Caco-2 (cell line): ENCODE data around the gene KLHL22. TPM values are rescaled to one million over a fixed set of nuclear protein-coding genes. Genes with fewer than 3 reads are reported as not detected.
"Not testable (repeated sequence)": the region's sequence is repeated elsewhere in the genome, so short reads cannot be mapped to it uniquely, and the experiment has no call there.

Experiments
- BruUV-seq: library from RNA; stranded (reverse); fragments of 400-500 nt; replicated peaks from 2 replicates; lab custom pipeline; 2021; lab: Mats Ljungman, UMichigan
- CTCF ChIA-PET: fragments of 300-600 bp; sonication (Branson Sonifier 250); formaldehyde crosslinking; loops from one replicate; lab custom pipeline; 2022; ENCODE audit warnings: antibody characterized with exemption; lab: Charles Lee
- POLR2A ChIA-PET: fragments of 300-600 bp; sonication (Branson Sonifier 250); formaldehyde crosslinking; loops from one replicate; lab custom pipeline; 2022; ENCODE audit warnings: antibody characterized with exemption; lab: Charles Lee
- DNase-seq, 2 experiments: peaks; one replicate each; pipeline versions ENCODE4 v3.0.0 to v3.0.0-alpha.2; 2020 to 2022
- H3K27me3 ChIP-seq: replicated peaks from 2 replicates; pipeline ENCODE4 v1.6.0; 2011; ENCODE audit warnings: low read length; ENCODE audit not compliant: control insufficient read depth, insufficient read depth
- H3K36me3 ChIP-seq: 2 replicates; pipeline ENCODE4 v1.5.1; 2011; ENCODE audit warnings: low read length; ENCODE audit not compliant: control insufficient read depth, insufficient read depth
- H3K4me1 ChIP-seq: fragments of 250-450 bp; sonication (Bioruptor Pico); 2 replicates; pipeline ENCODE4 v1.5.1; 2020; ENCODE audit warnings: mild to moderate bottlenecking
- H3K4me3 ChIP-seq: 2 replicates; pipeline ENCODE4 v1.5.1; 2011; ENCODE audit warnings: low read depth, mild to moderate bottlenecking, control low read depth, low read length
- H3K9me3 ChIP-seq: fragments of 250-450 bp; sonication (Bioruptor Pico); 2 replicates; pipeline ENCODE4 v1.5.1; 2020; ENCODE audit warnings: mild to moderate bottlenecking, moderate library complexity
- H3K27ac Mint-ChIP-seq: one replicate; pipeline ENCODE4 v1.8.0; 2022; ENCODE audit warnings: mixed read lengths; ENCODE audit not compliant: unreplicated experiment
- H3K27me3 Mint-ChIP-seq: one replicate; pipeline ENCODE4 v1.8.0; 2022; ENCODE audit warnings: mixed read lengths; ENCODE audit not compliant: insufficient read depth, unreplicated experiment
- H3K36me3 Mint-ChIP-seq: one replicate; pipeline ENCODE4 v1.8.0; 2022; ENCODE audit warnings: mild to moderate bottlenecking, mixed read lengths; ENCODE audit not compliant: insufficient read depth, unreplicated experiment
- H3K4me1 Mint-ChIP-seq: one replicate; pipeline ENCODE4 v1.8.0; 2022; ENCODE audit warnings: low read depth, mixed read lengths; ENCODE audit not compliant: unreplicated experiment
- H3K4me3 Mint-ChIP-seq: one replicate; pipeline ENCODE4 v1.8.0; 2022; ENCODE audit warnings: mild to moderate bottlenecking, moderate library complexity, mixed read lengths; ENCODE audit not compliant: unreplicated experiment
- H3K9me3 Mint-ChIP-seq: one replicate; pipeline ENCODE4 v1.8.0; 2022; ENCODE audit warnings: mixed read lengths; ENCODE audit not compliant: unreplicated experiment
- intact Hi-C: fragments of 100-400 bp; cut with micrococcal nuclease; formaldehyde crosslinking; loops from one replicate; pipeline ENCODE4 v1.10.0; 2022; ENCODE audit not compliant: unreplicated experiment
- total RNA-seq: library from RNA; stranded (reverse); gene quantifications from 2 replicates; pipeline ENCODE4 v1.2.3, GENCODE V29; 2022
- TF ChIP-seq, protein P1 (sequence below), 2 experiments: fragments of 200-600 bp in 1 of 2; IDR thresholded peaks; 1 replicate in 1 of 2; 2 replicates in 1 of 2; pipeline versions ENCODE4 v1.5.1 to v1.8.0; 2011 to 2022; ENCODE audit warnings: antibody characterized with exemption in 1 of 2, control low read depth in 1 of 2, inconsistent platforms in 1 of 2, low read depth in 1 of 2, low read length in 1 of 2, mild to moderate bottlenecking in 1 of 2, moderate library complexity in 1 of 2; ENCODE audit not compliant: insufficient read depth in 1 of 2, severe bottlenecking in 1 of 2, unreplicated experiment in 1 of 2

The KLHL22 gene
- total RNA-seq, 1 experiment from 2014 or later: 24.4 TPM

DNA sequence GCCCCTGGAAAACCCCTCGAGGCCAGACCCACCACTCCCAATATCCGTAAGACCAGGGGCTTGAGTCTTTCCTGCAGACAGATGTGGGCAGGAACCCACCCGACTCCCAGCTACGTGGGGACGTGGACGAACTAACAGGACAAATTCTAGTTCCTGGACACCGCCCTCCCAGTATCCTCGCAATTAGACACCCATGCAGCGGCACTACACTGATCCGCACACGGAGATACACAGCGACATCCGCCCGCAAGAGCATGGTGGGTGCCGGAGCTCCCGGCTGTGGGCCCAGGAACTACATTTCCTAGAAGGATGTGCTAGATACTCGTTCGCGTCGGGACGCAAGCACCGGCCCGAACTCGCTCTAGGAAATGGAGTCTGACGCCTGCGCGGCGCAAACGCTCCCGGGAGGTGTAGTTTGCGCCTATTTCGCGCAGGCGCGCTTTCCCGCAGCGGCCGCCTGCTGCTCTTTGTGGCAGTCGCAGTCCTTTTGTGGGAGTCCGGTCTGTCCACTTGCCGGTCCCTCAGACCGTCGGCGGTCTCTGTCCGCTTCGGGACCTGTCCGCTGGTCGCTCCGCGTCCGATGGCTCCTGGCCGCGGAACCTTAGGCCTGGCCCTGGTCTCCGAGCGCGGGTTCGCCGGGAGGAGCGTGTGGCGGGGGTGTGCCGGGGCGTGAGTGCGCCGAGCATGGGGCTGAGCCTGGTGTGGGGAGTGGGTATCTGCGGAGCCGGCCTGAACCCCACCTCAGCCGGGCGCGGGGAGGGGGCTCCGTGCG is 101.7 kb downstream of the KLHL22 start, which contains the start of gene ZNF74:
TSS of gene ZNF74 (plus strand) at position 447 of the 772 bp plus-strand sequence. CDS start 478 bp downstream, outside the sequence.
- Mint-ChIP-seq H3K27me3 (peaks cover 3% of the 10 kb centered on the region), H3K9me3 (no peaks in the 10 kb centered on the region), H3K4me1 (no peaks in the 10 kb centered on the region), H3K4me3 (peak within 1 kb of the TSS; percentile 83), H3K36me3 (peaks cover 4% of the 10 kb centered on the region), H3K27ac (peak within 1 kb of the TSS; percentile 75)
- no peaks in the 10 kb centered on the region for H3K36me3 ChIP-seq
- BruUV-seq: no TSS peak
- H3K27me3 ChIP-seq: no peaks in the 10 kb centered on the region
- H3K4me3 ChIP-seq: peak within 1 kb of the TSS; percentile 75
- ChIA-PET CTCF (interaction anchor here (0.6 to 2.3 kb wide), 2 partner anchors 24 to 718 kb away, joined by 4 to 10 read pairs; no protein-coding TSS in a partner anchor), POLR2A (interaction anchor here (0.6 to 0.9 kb wide), 3 partner anchors 65 to 1225 kb away, joined by 3 to 7 read pairs (median 4); no protein-coding TSS in a partner anchor)
- TF ChIP-seq, protein P1, sequence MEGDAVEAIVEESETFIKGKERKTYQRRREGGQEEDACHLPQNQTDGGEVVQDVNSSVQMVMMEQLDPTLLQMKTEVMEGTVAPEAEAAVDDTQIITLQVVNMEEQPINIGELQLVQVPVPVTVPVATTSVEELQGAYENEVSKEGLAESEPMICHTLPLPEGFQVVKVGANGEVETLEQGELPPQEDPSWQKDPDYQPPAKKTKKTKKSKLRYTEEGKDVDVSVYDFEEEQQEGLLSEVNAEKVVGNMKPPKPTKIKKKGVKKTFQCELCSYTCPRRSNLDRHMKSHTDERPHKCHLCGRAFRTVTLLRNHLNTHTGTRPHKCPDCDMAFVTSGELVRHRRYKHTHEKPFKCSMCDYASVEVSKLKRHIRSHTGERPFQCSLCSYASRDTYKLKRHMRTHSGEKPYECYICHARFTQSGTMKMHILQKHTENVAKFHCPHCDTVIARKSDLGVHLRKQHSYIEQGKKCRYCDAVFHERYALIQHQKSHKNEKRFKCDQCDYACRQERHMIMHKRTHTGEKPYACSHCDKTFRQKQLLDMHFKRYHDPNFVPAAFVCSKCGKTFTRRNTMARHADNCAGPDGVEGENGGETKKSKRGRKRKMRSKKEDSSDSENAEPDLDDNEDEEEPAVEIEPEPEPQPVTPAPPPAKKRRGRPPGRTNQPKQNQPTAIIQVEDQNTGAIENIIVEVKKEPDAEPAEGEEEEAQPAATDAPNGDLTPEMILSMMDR (IDR thresholded peaks at IDR 0.05; ENCODE audit: insufficient read depth in 1 of 2, low read depth in 1 of 2, low read length in 1 of 2, severe bottlenecking in 1 of 2, unreplicated experiment in 1 of 2): no peak
- intact Hi-C loops: no loop called here
- DNase-seq: peak; percentile 88 to 90
- peaks cover 9% of the 10 kb centered on the region for H3K4me1 ChIP-seq
- no peaks in the 10 kb centered on the region for H3K9me3 ChIP-seq

DNA sequence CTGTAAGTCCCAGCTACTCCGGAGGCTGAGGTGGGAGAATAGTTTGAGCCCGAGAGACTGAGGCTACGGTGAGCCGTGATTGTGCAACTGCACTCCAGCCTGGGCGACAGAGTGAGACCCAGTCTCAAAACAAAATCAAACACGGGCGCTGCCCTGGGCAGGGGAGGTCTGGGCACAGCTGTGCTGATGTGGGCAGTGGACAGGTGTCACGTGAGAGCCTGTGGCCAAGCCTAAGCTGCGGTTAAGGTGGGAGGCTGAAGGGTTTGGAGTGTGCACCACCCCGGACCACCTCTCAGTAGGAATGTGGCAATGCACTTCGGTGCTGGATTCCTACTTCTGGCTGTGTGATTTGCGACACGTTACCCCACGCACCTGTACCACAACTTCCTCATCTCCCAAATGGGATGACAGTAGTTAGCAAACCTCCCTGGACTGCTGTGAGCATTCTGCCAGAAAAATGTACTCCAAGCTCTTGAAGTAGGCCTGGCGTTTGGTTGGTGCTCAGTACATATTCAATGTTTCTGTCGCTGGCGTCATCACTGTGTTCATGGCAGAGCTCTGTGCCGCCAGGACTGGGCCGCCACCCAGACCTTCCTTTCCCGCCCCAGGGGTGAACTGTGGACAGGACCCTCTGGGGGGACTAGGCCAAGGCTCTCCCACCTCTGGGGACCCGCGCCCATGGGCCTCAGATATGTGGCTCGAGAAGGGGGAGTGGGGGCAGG is 102.5 kb downstream of the KLHL22 start:
- DNase-seq: peak in 1 of 2 experiments; percentile 3
- Histone ChIP-seq H3K9me3 (no peaks in the 10 kb centered on the region), H3K4me1 (peaks cover 9% of the 10 kb centered on the region), H3K36me3 (no peaks in the 10 kb centered on the region), H3K27me3 (no peaks in the 10 kb centered on the region), H3K4me3 (peak overlapping the region; percentile 75)
- Mint-ChIP-seq H3K27ac (peak overlapping the region; percentile 75), H3K36me3 (peaks cover 4% of the 10 kb centered on the region), H3K9me3 (no peaks in the 10 kb centered on the region), H3K27me3 (peaks cover 3% of the 10 kb centered on the region), H3K4me1 (no peaks in the 10 kb centered on the region), H3K4me3 (peak overlapping the region; percentile 83)
- ChIA-PET CTCF (interaction anchor here (0.6 to 2.3 kb wide), 2 partner anchors 25 to 717 kb away, joined by 4 to 10 read pairs; no protein-coding TSS in a partner anchor), POLR2A (interaction anchor here (0.9 kb wide), 1 partner anchor 384 kb away, joined by 3 read pairs; no protein-coding TSS in a partner anchor)
- no TSS peak for BruUV-seq
- TF ChIP-seq, protein P1 (IDR thresholded peaks at IDR 0.05; ENCODE audit: insufficient read depth in 1 of 2, low read depth in 1 of 2, low read length in 1 of 2, severe bottlenecking in 1 of 2, unreplicated experiment in 1 of 2): no peak
- intact Hi-C loops: no loop called here

DNA sequence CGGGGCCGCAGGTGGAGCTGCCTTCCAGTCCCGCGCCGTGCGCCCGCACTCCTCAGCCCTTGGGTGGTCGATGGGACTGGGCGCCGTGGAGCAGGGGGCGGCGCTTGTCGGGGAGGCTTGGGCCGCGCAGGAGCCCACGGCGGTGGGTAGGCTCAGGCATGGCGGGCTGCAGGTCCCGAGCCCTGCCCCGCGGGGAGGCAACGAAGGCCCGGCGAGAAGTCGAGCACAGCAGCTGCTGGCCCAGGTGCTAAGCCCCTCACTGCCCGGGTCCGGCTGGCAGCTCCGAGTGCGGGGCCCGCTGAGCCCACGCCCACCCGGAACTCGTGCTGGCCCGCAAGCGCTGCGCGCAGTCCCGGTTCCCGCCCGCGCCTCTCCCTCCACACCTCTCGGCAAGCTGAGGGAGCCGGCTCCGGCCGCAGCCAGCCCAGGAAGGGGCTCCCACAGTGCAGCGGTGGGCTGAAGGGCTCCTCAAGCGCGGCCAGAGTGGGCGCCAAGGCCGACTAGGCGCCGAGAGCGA is 103.2 kb downstream of the KLHL22 start:
- BruUV-seq, H3K27me3 ChIP-seq, DNase-seq, H3K4me3 Mint-ChIP-seq, H3K4me1 ChIP-seq, H3K36me3 ChIP-seq, H3K4me3 ChIP-seq, H3K9me3 Mint-ChIP-seq, H3K9me3 ChIP-seq, H3K27me3 Mint-ChIP-seq, H3K36me3 Mint-ChIP-seq, intact Hi-C loops, POLR2A ChIA-PET, H3K27ac Mint-ChIP-seq, H3K4me1 Mint-ChIP-seq: not testable (repeated sequence)
- CTCF ChIA-PET: interaction anchor here (1.1 kb wide), 1 partner anchor 26 kb away, joined by 3 read pairs; no protein-coding TSS in a partner anchor

Other genes starting within 250 kb of the KLHL22 start
- gene RTN4R, start 227.5 kb downstream of the KLHL22 start, total RNA-seq: 10.7 and 11.1 TPM in 2 replicates
- gene DGCR6L, start 175.7 kb downstream of the KLHL22 start, total RNA-seq: 30.9 and 37.4 TPM in 2 replicates
- gene ZNF74, start 101.6 kb downstream of the KLHL22 start, total RNA-seq: 14.5 and 15.6 TPM in 2 replicates
- gene SCARF2, start 58.0 kb downstream of the KLHL22 start, total RNA-seq: 0.58 and 0.73 TPM in 2 replicates
- gene MED15, start 11.8 kb upstream of the KLHL22 start, total RNA-seq: 94.7 and 104 TPM in 2 replicates